Erythroblast (primary cell): Measurements from ENCODE around the gene USP25.

Experiments used
- GATA1 ChIP-seq: IDR thresholded peaks from 2 replicates; pipeline ENCODE4 v1.6.1; 2011; ENCODE audit warnings: low read depth, mild to moderate bottlenecking, control low read depth, low read length, moderate library complexity
- POLR2A ChIP-seq: IDR thresholded peaks from 2 replicates; pipeline ENCODE4 v1.6.1; 2011; ENCODE audit warnings: mild to moderate bottlenecking, low read length

GRCh38 chr21:15735409-15735808, 5.6 kb downstream of the USP25 start:
- TF ChIP-seq POLR2A (no peak), GATA1 (no peak)
